GM21717 (cell line): ENCODE data around the gene ATG16L2.
"Not testable (repeated sequence)": the region's sequence is repeated elsewhere in the genome, so short reads cannot be mapped to it uniquely, and the experiment has no call there.

Experiments used
- ATAC-seq: cut with Tn5 transposase; IDR thresholded peaks from one replicate; pipeline ENCODE4 v1.9.1; 2021; ENCODE audit warnings: mild to moderate bottlenecking, moderate library complexity; ENCODE audit not compliant: unreplicated experiment

ATG16L2 gene

GRCh38 chr11:72836111-72836510 lies 21.9 kb downstream of the ATG16L2 start:
- no peak for ATAC-seq

GRCh38 chr11:72838691-72839305 lies 24.6 kb downstream of the ATG16L2 start:
- no peak for ATAC-seq

GRCh38 chr11:72840780-72841179 lies 26.6 kb downstream of the ATG16L2 start:
- ATAC-seq: no peak

GRCh38 chr11:72841397-72841796 lies 27.2 kb downstream of the ATG16L2 start:
- ATAC-seq: no peak

GRCh38 chr11:72842126-72842525 lies 27.9 kb downstream of the ATG16L2 start:
- no peak for ATAC-seq

- no peak for ATAC-seq
Measured at GRCh38 chr11:72842653-72843330, 28.6 kb downstream of the ATG16L2 start.

GRCh38 chr11:72844356-72844755 lies 30.1 kb downstream of the ATG16L2 start:
- ATAC-seq: no peak

- no peak for ATAC-seq
Measured at GRCh38 chr11:72848846-72849466, 34.7 kb downstream of the ATG16L2 start.

- no peak for ATAC-seq
Measured at GRCh38 chr11:72850832-72851231, 36.6 kb downstream of the ATG16L2 start.

- no peak for ATAC-seq
Measured at GRCh38 chr11:72851726-72852125, 37.5 kb downstream of the ATG16L2 start.

GRCh38 chr11:72856065-72856464 lies 41.9 kb downstream of the ATG16L2 start:
- ATAC-seq: no peak

GRCh38 chr11:72856551-72857345 lies 42.5 kb downstream of the ATG16L2 start:
- ATAC-seq: no peak

- ATAC-seq: not testable (repeated sequence)
Measured at GRCh38 chr11:72858267-72858666, 44.1 kb downstream of the ATG16L2 start.

- no peak for ATAC-seq
Measured at GRCh38 chr11:72859126-72859525, 44.9 kb downstream of the ATG16L2 start.

- no peak for ATAC-seq
Measured at GRCh38 chr11:72860010-72860409, 45.8 kb downstream of the ATG16L2 start.

GRCh38 chr11:72860592-72860991 lies 46.4 kb downstream of the ATG16L2 start:
- no peak for ATAC-seq

- no peak for ATAC-seq
Measured at GRCh38 chr11:72863091-72863490, 48.9 kb downstream of the ATG16L2 start.

GRCh38 chr11:72863916-72864315 lies 49.7 kb downstream of the ATG16L2 start:
- ATAC-seq: no peak

- ATAC-seq: no peak
Measured at GRCh38 chr11:72864702-72865655, 50.8 kb downstream of the ATG16L2 start.

- ATAC-seq: no peak
Measured at GRCh38 chr11:72867970-72868369, 53.8 kb downstream of the ATG16L2 start.
